WTC11 (cell line): ENCODE data around the gene ABHD17B. TPM values are rescaled to one million over a fixed set of nuclear protein-coding genes. Genes with fewer than 3 reads are reported as not detected.
"Not testable (repeated sequence)": the region's sequence is repeated elsewhere in the genome, so short reads cannot be mapped to it uniquely, and the experiment has no call there.

Experiments used
- ATAC-seq: fragments of 200-7000 bp; cut with Tn5 transposase; 2 replicates; pipeline ENCODE4 v1.10.0; 2021; ENCODE audit warnings: mild to moderate bottlenecking, moderate library complexity
- CTCF ChIA-PET: fragments of 300-600 bp; sonication (Branson Sonifier 250); formaldehyde crosslinking; loops from one replicate; lab custom pipeline; 2021; ENCODE audit warnings: antibody characterized with exemption; lab: Charles Lee
- POLR2A ChIA-PET: fragments of 350-600 bp; sonication (Branson Sonifier 250); formaldehyde crosslinking; loops from one replicate; lab custom pipeline; 2021; ENCODE audit warnings: antibody characterized with exemption; lab: Charles Lee
- DNase-seq: peaks from one replicate; pipeline ENCODE4 v3.0.0; 2021; ENCODE audit warnings: low spot score
- H3K27ac Mint-ChIP-seq: 2 replicates; pipeline ENCODE4 v1.8.0; 2021; ENCODE audit warnings: mixed read lengths
- H3K27me3 Mint-ChIP-seq: 2 replicates; pipeline ENCODE4 v1.8.0; 2021; ENCODE audit warnings: low read depth, mild to moderate bottlenecking, moderate library complexity, mixed read lengths
- H3K36me3 Mint-ChIP-seq: 2 replicates; pipeline ENCODE4 v1.8.0; 2021; ENCODE audit warnings: mixed read lengths
- H3K4me1 Mint-ChIP-seq: 2 replicates; pipeline ENCODE4 v1.8.0; 2022; ENCODE audit warnings: mixed read lengths
- H3K4me3 Mint-ChIP-seq: 2 replicates; pipeline ENCODE4 v1.8.0; 2021; ENCODE audit warnings: mild to moderate bottlenecking, moderate library complexity, mixed read lengths
- H3K9me3 Mint-ChIP-seq: 2 replicates; pipeline ENCODE4 v1.8.0; 2021; ENCODE audit warnings: mixed read lengths
- CREM ChIP-seq: sonication (generic); formaldehyde crosslinking; IDR thresholded peaks from 2 replicates; pipeline ENCODE4 v1.8.1; 2022; ENCODE audit warnings: mild to moderate bottlenecking, missing genetic modification reagents, moderate library complexity
- ESRRA ChIP-seq: sonication (generic); formaldehyde crosslinking; IDR thresholded peaks from 2 replicates; pipeline ENCODE4 v1.8.1; 2022; ENCODE audit warnings: mild to moderate bottlenecking, missing genetic modification reagents, borderline replicate concordance
- FOXJ3 ChIP-seq: sonication (generic); formaldehyde crosslinking; IDR thresholded peaks from 2 replicates; pipeline ENCODE4 v1.9.0; 2021; ENCODE audit warnings: missing genetic modification reagents, mild to moderate bottlenecking, borderline replicate concordance
- FOXP1 ChIP-seq: sonication (generic); formaldehyde crosslinking; IDR thresholded peaks from 2 replicates; pipeline ENCODE4 v1.8.0; 2022; ENCODE audit warnings: missing genetic modification reagents, mild to moderate bottlenecking, moderate library complexity, borderline replicate concordance
- IRF2 ChIP-seq: sonication (generic); formaldehyde crosslinking; IDR thresholded peaks from 2 replicates; pipeline ENCODE4 v1.8.0; 2022; ENCODE audit warnings: low read depth, missing genetic modification reagents, borderline replicate concordance
- JUN ChIP-seq: sonication (generic); formaldehyde crosslinking; IDR thresholded peaks from 2 replicates; pipeline ENCODE4 v1.8.0; 2023; ENCODE audit warnings: mild to moderate bottlenecking, missing genetic modification reagents
- MXD4 ChIP-seq: fragments of 250-450 bp; sonication (Bioruptor Pico); IDR thresholded peaks from 2 replicates; pipeline ENCODE4 v1.8.0; 2021; ENCODE audit warnings: mild to moderate bottlenecking, moderate library complexity, borderline replicate concordance
- OVOL2 ChIP-seq: fragments of 250-450 bp; sonication (Bioruptor Pico); IDR thresholded peaks from 2 replicates; pipeline ENCODE4 v1.9.0; 2021; ENCODE audit warnings: mild to moderate bottlenecking, borderline replicate concordance
- TP53 ChIP-seq: sonication (generic); formaldehyde crosslinking; IDR thresholded peaks from 2 replicates; pipeline ENCODE4 v1.8.1; 2023; ENCODE audit warnings: mild to moderate bottlenecking, missing genetic modification reagents
- ZBTB21 ChIP-seq: sonication (generic); formaldehyde crosslinking; IDR thresholded peaks from 2 replicates; pipeline ENCODE4 v1.8.1; 2023; ENCODE audit warnings: mild to moderate bottlenecking, missing genetic modification reagents, borderline replicate concordance
- total RNA-seq: library from RNA; stranded (reverse); gene quantifications from 3 replicates; pipeline ENCODE4 v1.2.3, GENCODE V29; 2021
- TF ChIP-seq, protein P1 (sequence below): fragments of 250-450 bp; sonication (Bioruptor Pico); conservative IDR thresholded peaks from 2 replicates; pipeline ENCODE4 v1.9.0; 2021; ENCODE audit warnings: mild to moderate bottlenecking
- TF ChIP-seq, protein P2 (sequence below): sonication (generic); formaldehyde crosslinking; IDR thresholded peaks from 2 replicates; pipeline ENCODE4 v1.8.0; 2022; ENCODE audit warnings: mild to moderate bottlenecking, missing genetic modification reagents
- TF ChIP-seq, protein P3 (sequence below): sonication (generic); formaldehyde crosslinking; conservative IDR thresholded peaks from 2 replicates; pipeline ENCODE4 v1.8.1; 2023; ENCODE audit warnings: mild to moderate bottlenecking, low read depth, missing genetic modification reagents, moderate library complexity
- TF ChIP-seq, protein P4 (sequence below): sonication (generic); formaldehyde crosslinking; IDR thresholded peaks from 2 replicates; pipeline ENCODE4 v1.8.0; 2022; ENCODE audit warnings: missing genetic modification reagents
- TF ChIP-seq, protein P5 (sequence below): fragments of 250-450 bp; sonication (Bioruptor Pico); IDR thresholded peaks from 2 replicates; pipeline ENCODE4 v1.9.0; 2021; ENCODE audit warnings: mild to moderate bottlenecking

The ABHD17B gene
- total RNA-seq, 1 experiment from 2014 or later = 56.6 TPM

DNA sequence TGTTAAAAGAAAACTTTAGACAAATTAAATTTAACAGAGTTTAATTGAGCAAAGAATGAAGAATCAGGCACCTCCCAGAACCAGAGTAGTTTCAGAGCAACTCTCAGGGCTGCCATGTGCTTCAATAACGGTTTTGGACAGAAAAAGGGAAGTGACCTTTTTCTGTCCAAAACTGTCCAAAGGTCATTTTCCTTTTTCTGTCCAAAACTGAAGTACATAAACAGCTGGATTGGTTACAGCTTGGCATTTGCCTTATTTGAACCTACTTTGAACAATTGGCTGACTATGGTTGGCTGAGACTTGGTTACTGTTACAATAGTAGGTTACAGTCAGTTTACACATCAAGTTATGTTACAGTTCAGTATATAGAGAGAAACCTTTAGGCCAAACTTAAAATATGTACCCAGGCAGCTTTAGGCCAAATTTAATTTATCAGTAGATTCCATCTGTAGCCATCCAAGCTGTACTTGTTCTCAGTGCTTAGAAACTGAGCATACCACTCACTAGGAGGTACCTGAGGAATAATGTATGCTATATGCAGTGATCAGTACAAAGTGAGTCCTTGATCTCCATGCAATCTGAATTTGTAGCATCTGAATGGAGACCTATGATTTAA, 44.4 kb upstream of the ABHD17B start (continued):
- TF ChIP-seq, protein P1, sequence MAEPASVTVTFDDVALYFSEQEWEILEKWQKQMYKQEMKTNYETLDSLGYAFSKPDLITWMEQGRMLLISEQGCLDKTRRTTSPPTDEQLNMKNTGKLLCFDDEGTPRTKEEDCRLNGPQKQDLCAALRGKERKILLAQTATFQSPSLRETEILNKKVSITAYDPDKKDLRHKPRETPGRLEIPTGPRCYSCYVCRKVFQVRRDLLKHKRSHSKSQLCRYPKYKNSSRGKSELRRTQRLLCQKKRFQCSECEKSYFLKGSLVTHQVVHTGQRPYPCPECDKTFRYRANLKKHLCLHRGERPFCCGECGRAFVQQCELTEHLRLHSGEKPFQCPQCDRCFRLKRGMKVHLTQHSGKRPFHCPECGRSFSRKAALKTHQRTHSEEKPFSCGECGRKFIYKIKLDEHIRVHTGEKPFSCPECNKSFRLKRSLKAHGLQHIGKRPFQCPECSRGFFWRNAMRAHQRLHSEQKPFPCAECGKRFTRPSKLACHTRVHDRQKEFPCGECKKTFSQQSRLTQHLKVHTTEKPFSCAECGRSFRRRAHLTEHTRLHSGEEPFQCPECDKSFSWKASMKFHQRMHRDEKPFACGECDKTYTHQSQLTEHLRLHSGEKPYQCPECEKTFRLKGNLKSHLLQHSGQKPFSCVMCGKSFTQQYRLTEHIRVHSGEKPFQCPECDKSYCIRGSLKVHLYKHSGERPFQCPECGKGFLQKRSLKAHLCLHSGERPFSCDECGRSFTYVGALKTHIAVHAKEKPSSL = no peak
- no peak for TF ChIP-seq FOXJ3 (CRISPR knock-in tag)
- TF ChIP-seq ESRRA (CRISPR knock-in tag) = no peak
- no peak for TF ChIP-seq ZBTB21
- TF ChIP-seq CREM (CRISPR knock-in tag) = no peak
- no peak for TF ChIP-seq IRF2 (CRISPR knock-in tag)
- TF ChIP-seq TP53 (CRISPR knock-in tag) = no peak
- TF ChIP-seq JUN = no peak
- TF ChIP-seq, protein P2, sequence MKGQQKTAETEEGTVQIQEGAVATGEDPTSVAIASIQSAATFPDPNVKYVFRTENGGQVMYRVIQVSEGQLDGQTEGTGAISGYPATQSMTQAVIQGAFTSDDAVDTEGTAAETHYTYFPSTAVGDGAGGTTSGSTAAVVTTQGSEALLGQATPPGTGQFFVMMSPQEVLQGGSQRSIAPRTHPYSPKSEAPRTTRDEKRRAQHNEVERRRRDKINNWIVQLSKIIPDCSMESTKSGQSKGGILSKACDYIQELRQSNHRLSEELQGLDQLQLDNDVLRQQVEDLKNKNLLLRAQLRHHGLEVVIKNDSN = no peak
- TF ChIP-seq, protein P3, sequence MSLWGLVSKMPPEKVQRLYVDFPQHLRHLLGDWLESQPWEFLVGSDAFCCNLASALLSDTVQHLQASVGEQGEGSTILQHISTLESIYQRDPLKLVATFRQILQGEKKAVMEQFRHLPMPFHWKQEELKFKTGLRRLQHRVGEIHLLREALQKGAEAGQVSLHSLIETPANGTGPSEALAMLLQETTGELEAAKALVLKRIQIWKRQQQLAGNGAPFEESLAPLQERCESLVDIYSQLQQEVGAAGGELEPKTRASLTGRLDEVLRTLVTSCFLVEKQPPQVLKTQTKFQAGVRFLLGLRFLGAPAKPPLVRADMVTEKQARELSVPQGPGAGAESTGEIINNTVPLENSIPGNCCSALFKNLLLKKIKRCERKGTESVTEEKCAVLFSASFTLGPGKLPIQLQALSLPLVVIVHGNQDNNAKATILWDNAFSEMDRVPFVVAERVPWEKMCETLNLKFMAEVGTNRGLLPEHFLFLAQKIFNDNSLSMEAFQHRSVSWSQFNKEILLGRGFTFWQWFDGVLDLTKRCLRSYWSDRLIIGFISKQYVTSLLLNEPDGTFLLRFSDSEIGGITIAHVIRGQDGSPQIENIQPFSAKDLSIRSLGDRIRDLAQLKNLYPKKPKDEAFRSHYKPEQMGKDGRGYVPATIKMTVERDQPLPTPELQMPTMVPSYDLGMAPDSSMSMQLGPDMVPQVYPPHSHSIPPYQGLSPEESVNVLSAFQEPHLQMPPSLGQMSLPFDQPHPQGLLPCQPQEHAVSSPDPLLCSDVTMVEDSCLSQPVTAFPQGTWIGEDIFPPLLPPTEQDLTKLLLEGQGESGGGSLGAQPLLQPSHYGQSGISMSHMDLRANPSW (CRISPR knock-in tag) = no peak
- no peak for TF ChIP-seq OVOL2
- TF ChIP-seq FOXP1 (CRISPR knock-in tag) = no peak
- TF ChIP-seq, protein P4, sequence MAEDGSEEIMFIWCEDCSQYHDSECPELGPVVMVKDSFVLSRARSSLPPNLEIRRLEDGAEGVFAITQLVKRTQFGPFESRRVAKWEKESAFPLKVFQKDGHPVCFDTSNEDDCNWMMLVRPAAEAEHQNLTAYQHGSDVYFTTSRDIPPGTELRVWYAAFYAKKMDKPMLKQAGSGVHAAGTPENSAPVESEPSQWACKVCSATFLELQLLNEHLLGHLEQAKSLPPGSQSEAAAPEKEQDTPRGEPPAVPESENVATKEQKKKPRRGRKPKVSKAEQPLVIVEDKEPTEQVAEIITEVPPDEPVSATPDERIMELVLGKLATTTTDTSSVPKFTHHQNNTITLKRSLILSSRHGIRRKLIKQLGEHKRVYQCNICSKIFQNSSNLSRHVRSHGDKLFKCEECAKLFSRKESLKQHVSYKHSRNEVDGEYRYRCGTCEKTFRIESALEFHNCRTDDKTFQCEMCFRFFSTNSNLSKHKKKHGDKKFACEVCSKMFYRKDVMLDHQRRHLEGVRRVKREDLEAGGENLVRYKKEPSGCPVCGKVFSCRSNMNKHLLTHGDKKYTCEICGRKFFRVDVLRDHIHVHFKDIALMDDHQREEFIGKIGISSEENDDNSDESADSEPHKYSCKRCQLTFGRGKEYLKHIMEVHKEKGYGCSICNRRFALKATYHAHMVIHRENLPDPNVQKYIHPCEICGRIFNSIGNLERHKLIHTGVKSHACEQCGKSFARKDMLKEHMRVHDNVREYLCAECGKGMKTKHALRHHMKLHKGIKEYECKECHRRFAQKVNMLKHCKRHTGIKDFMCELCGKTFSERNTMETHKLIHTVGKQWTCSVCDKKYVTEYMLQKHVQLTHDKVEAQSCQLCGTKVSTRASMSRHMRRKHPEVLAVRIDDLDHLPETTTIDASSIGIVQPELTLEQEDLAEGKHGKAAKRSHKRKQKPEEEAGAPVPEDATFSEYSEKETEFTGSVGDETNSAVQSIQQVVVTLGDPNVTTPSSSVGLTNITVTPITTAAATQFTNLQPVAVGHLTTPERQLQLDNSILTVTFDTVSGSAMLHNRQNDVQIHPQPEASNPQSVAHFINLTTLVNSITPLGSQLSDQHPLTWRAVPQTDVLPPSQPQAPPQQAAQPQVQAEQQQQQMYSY = no peak
- TF ChIP-seq, protein P5, sequence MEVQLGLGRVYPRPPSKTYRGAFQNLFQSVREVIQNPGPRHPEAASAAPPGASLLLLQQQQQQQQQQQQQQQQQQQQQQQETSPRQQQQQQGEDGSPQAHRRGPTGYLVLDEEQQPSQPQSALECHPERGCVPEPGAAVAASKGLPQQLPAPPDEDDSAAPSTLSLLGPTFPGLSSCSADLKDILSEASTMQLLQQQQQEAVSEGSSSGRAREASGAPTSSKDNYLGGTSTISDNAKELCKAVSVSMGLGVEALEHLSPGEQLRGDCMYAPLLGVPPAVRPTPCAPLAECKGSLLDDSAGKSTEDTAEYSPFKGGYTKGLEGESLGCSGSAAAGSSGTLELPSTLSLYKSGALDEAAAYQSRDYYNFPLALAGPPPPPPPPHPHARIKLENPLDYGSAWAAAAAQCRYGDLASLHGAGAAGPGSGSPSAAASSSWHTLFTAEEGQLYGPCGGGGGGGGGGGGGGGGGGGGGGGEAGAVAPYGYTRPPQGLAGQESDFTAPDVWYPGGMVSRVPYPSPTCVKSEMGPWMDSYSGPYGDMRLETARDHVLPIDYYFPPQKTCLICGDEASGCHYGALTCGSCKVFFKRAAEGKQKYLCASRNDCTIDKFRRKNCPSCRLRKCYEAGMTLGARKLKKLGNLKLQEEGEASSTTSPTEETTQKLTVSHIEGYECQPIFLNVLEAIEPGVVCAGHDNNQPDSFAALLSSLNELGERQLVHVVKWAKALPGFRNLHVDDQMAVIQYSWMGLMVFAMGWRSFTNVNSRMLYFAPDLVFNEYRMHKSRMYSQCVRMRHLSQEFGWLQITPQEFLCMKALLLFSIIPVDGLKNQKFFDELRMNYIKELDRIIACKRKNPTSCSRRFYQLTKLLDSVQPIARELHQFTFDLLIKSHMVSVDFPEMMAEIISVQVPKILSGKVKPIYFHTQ (CRISPR knock-in tag) = no peak
- TF ChIP-seq, all 79 proteins: peak for 0

DNA sequence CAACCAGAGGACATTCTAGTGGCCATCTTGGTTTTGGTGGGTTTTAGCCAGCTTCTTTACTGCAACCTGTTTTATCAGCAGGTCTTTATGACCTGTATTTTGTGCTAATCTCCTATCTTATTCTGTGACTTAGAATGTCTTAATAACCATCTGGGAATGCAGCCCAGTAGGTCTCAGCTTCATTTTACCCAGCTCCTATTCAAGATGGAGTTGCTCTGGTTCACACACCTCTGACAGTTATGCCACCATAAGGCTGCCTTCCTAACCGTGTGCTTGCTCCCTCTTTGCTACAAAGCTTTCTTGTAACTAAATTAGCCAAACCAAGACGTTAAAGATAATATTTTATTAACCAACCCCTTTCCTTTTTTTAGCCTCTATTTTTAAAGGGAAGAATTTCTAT, 43.7 kb upstream of the ABHD17B start:
- H3K36me3 Mint-ChIP-seq, H3K9me3 Mint-ChIP-seq, DNase-seq, H3K4me3 Mint-ChIP-seq, H3K27me3 Mint-ChIP-seq, CTCF ChIA-PET, ATAC-seq: not testable (repeated sequence)
- Mint-ChIP-seq H3K4me1 (peaks cover 75% of the 10 kb centered on the region), H3K27ac (peak overlapping the region; percentile 62; the same call in 1 of the 2 replicates)
- TF ChIP-seq MXD4 = 0 out of 2 replicates have a peak, but pooled peaks have one; percentile 71
- POLR2A ChIA-PET = interaction anchor here (0.6 kb wide), 1 partner anchor 41 kb away, joined by 3 read pairs; no protein-coding TSS in a partner anchor
